ENCODE measurements around the gene RAB37.

RAB37 gene

GRCh38 chr17:74744714-74745547, 7.9 kb downstream of the RAB37 start:
- no peak for DNase-seq (ENCODE audit: low read depth)

GRCh38 chr17:74745548-74746177, 8.6 kb downstream of the RAB37 start:
- DNase-seq (ENCODE audit: low read depth), result no peak

- DNase-seq (ENCODE audit: low read depth), result no peak
Measured at GRCh38 chr17:74746376-74746775, 9.3 kb downstream of the RAB37 start.

GRCh38 chr17:74746922-74747321, 9.9 kb downstream of the RAB37 start:
- DNase-seq (ENCODE audit: low read depth), result peak; percentile 45

- no peak for DNase-seq (ENCODE audit: low read depth)
Measured at GRCh38 chr17:74748279-74748528, 11.1 kb downstream of the RAB37 start.

GRCh38 chr17:74748529-74749278, 11.6 kb downstream of the RAB37 start, which contains the start of gene NHERF1:
Gene NHERF1, plus strand, starts transcription at chr17:74748628. Its CDS starts 219 bp downstream, at chr17:74748847.
- DNase-seq (ENCODE audit: low read depth), result peak; percentile 93

GRCh38 chr17:74749279-74750038, 12.4 kb downstream of the RAB37 start:
- no peak for DNase-seq (ENCODE audit: low read depth)

- no peak for DNase-seq (ENCODE audit: low read depth)
Measured at GRCh38 chr17:74750039-74750326, 12.9 kb downstream of the RAB37 start.

GRCh38 chr17:74750327-74751069, 13.4 kb downstream of the RAB37 start:
- no peak for DNase-seq (ENCODE audit: low read depth)

GRCh38 chr17:74752415-74752814, 15.4 kb downstream of the RAB37 start:
- DNase-seq (ENCODE audit: low read depth), result no peak

- DNase-seq (ENCODE audit: low read depth), result no peak
Measured at GRCh38 chr17:74752822-74753401, 15.9 kb downstream of the RAB37 start.

- no peak for DNase-seq (ENCODE audit: low read depth)
Measured at GRCh38 chr17:74754832-74755231, 17.8 kb downstream of the RAB37 start.

- DNase-seq (ENCODE audit: low read depth), result no peak
Measured at GRCh38 chr17:74755533-74755932, 18.5 kb downstream of the RAB37 start.

GRCh38 chr17:74756891-74757290, 19.8 kb downstream of the RAB37 start:
- no peak for DNase-seq (ENCODE audit: low read depth)

- DNase-seq (ENCODE audit: low read depth), result no peak
Measured at GRCh38 chr17:74757502-74757901, 20.4 kb downstream of the RAB37 start.

- no peak for DNase-seq (ENCODE audit: low read depth)
Measured at GRCh38 chr17:74757931-74758847, 21.1 kb downstream of the RAB37 start.

GRCh38 chr17:74758848-74759168, 21.8 kb downstream of the RAB37 start:
- DNase-seq (ENCODE audit: low read depth), result no peak

- DNase-seq (ENCODE audit: low read depth), result no peak
Measured at GRCh38 chr17:74759243-74759801, 22.3 kb downstream of the RAB37 start.

GRCh38 chr17:74759941-74760340, 22.9 kb downstream of the RAB37 start:
- no peak for DNase-seq (ENCODE audit: low read depth)
